ENCODE data around the gene ABCC6. TPM values are rescaled to one million over a fixed set of nuclear protein-coding genes. Genes with fewer than 3 reads are reported as not detected.

Gene ABCC6
- total RNA-seq, 1 experiment from 2014 or later, result 2.7 TPM

DNA sequence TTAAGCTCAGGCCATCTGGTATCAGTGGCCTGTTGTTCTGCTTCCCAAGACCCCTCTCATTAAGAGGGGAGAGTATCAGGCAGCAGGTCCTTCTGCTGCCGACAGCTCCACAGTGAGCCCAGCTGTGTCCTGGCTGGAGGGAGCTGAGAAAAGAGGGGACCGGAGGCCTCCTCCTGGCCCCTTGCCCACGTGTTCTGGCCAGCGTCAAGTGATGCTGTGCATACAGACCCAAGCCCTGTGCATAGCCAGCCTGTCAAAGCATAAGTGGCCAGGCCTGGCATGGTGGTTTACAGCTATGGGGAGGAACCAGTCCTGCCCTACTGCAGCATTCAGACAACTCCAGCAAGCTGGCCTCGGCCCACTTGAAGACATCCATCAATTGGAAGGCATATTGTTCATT lies 48.0 kb downstream of the ABCC6 start:
- no peak overlapping the region for H3K9ac ChIP-seq (ENCODE audit: low read length)
- no peak overlapping the region for H3K4me3 ChIP-seq (replicated peaks in 1 of 2; ENCODE audit: low read depth in 1 of 2, low read length in 2 of 2)
- H4K20me1 ChIP-seq (ENCODE audit: insufficient read depth), result no peaks in the 10 kb centered on the region
- no peaks in the 10 kb centered on the region for H3K9me2 ChIP-seq (ENCODE audit: insufficient read depth)
- H3K27ac ChIP-seq (ENCODE audit: low read depth, low read length), result no peak overlapping the region
- intact Hi-C loops (cut with micrococcal nuclease), result no loop called here
- TF ChIP-seq TCF7L2 (IDR thresholded peaks at IDR 0.05; ENCODE audit: borderline replicate concordance, extremely low read depth, insufficient read depth, insufficient read length), result no peak
- TF ChIP-seq, protein P1, sequence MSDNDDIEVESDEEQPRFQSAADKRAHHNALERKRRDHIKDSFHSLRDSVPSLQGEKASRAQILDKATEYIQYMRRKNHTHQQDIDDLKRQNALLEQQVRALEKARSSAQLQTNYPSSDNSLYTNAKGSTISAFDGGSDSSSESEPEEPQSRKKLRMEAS (IDR thresholded peaks at IDR 0.05), result no peak
- no peak for TF ChIP-seq JUND (IDR thresholded peaks at IDR 0.05)
- TF ChIP-seq, protein P2, sequence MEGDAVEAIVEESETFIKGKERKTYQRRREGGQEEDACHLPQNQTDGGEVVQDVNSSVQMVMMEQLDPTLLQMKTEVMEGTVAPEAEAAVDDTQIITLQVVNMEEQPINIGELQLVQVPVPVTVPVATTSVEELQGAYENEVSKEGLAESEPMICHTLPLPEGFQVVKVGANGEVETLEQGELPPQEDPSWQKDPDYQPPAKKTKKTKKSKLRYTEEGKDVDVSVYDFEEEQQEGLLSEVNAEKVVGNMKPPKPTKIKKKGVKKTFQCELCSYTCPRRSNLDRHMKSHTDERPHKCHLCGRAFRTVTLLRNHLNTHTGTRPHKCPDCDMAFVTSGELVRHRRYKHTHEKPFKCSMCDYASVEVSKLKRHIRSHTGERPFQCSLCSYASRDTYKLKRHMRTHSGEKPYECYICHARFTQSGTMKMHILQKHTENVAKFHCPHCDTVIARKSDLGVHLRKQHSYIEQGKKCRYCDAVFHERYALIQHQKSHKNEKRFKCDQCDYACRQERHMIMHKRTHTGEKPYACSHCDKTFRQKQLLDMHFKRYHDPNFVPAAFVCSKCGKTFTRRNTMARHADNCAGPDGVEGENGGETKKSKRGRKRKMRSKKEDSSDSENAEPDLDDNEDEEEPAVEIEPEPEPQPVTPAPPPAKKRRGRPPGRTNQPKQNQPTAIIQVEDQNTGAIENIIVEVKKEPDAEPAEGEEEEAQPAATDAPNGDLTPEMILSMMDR (IDR thresholded peaks at IDR 0.05 in 2 of 3, conservative IDR thresholded peaks at IDR 0.05 in 1 of 3; ENCODE audit: borderline replicate concordance in 1 of 3, insufficient read depth in 1 of 3, low read depth in 2 of 3, low read length in 2 of 3), result no peak
- TF ChIP-seq POLR2AphosphoS5 (IDR thresholded peaks at IDR 0.05; ENCODE audit: low read depth, low read length), result no peak
- no peak for TF ChIP-seq ZNF274 (IDR thresholded peaks at IDR 0.05; ENCODE audit: low read depth, low read length)
- ChIA-PET POLR2A (no interaction called here), CTCF (interaction anchor here (2.9 kb wide), 1 partner anchor 12 kb away, joined by 8 read pairs; no protein-coding TSS in a partner anchor), RAD21 (ENCODE audit: low non-redundant PET in 1 of 2, low total read pairs in 2 of 2, uncharacterized antibody in 2 of 2, unreplicated experiment in 2 of 2) (no interaction called here)
- H3K4me2 ChIP-seq (ENCODE audit: low read length), result no peak overlapping the region
- H2AFZ ChIP-seq (ENCODE audit: low read depth, low read length, poor library complexity, severe bottlenecking), result no peak overlapping the region
- no peaks in the 10 kb centered on the region for H3K4me1 ChIP-seq (ENCODE audit: control insufficient read depth in 1 of 2, insufficient read depth in 2 of 2, low read length in 2 of 2)
- H3K27me3 ChIP-seq (ENCODE audit: insufficient read depth, low read length), result no peaks in the 10 kb centered on the region
- no peaks in the 10 kb centered on the region for H3K79me2 ChIP-seq (ENCODE audit: insufficient read depth, low read length)
- H3K36me3 ChIP-seq (ENCODE audit: control insufficient read depth in 1 of 2, insufficient read depth in 2 of 2, low read length in 2 of 2), result no peaks in the 10 kb centered on the region
- peaks cover 0 to 9% of the 10 kb centered on the region in 2 experiments; a peak in 1 of 4 replicates for H3K9me3 ChIP-seq (ENCODE audit: control insufficient read depth in 1 of 2, insufficient read depth in 1 of 2, low read depth in 1 of 2, low read length in 2 of 2)
- DNase-seq (ENCODE audit: low read depth, low spot score) (no peak), ATAC-seq (no peak)
- BruUV-seq (replicated peaks), result no TSS peak

DNA sequence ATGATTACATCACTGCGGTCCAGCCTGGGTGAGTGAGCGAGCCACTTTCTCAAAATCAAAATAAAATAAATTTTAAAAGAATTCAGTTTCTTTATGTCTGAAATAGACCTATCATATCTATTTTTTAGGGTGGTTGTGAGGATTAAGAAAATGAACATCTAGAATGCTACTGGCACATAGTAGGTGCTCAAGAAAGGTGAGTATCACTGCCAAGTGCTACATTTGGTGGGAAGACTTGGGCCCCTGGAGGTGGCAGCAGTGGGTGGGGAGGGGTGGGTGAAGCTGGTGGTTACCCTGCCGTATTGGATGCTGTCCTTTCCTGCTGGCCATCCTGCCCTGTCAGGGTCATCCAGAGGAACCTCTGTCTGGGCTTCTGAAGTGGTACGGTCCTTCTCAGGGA lies 50.3 kb downstream of the ABCC6 start:
- Histone ChIP-seq H3K27ac (ENCODE audit: low read depth, low read length) (no peak overlapping the region), H3K27me3 (ENCODE audit: insufficient read depth, low read length) (no peaks in the 10 kb centered on the region), H3K79me2 (ENCODE audit: insufficient read depth, low read length) (no peaks in the 10 kb centered on the region), H3K9me2 (ENCODE audit: insufficient read depth) (no peaks in the 10 kb centered on the region), H3K4me1 (ENCODE audit: control insufficient read depth in 1 of 2, insufficient read depth in 2 of 2, low read length in 2 of 2) (no peaks in the 10 kb centered on the region), H3K36me3 (ENCODE audit: control insufficient read depth in 1 of 2, insufficient read depth in 2 of 2, low read length in 2 of 2) (no peaks in the 10 kb centered on the region), H3K9me3 (ENCODE audit: control insufficient read depth in 1 of 2, insufficient read depth in 1 of 2, low read depth in 1 of 2, low read length in 2 of 2) (peaks cover 0 to 9% of the 10 kb centered on the region in 2 experiments; a peak in 1 of 4 replicates), H3K4me2 (ENCODE audit: low read length) (no peak overlapping the region), H2AFZ (ENCODE audit: low read depth, low read length, poor library complexity, severe bottlenecking) (no peak overlapping the region), H4K20me1 (ENCODE audit: insufficient read depth) (no peaks in the 10 kb centered on the region), H3K4me3 (replicated peaks in 1 of 2; ENCODE audit: low read depth in 1 of 2, low read length in 2 of 2) (no peak overlapping the region), H3K9ac (ENCODE audit: low read length) (no peak overlapping the region)
- ChIA-PET POLR2A (no interaction called here), CTCF (no interaction called here), RAD21 (ENCODE audit: low non-redundant PET in 1 of 2, low total read pairs in 2 of 2, uncharacterized antibody in 2 of 2, unreplicated experiment in 2 of 2) (no interaction called here)
- ATAC-seq, result no peak
- no peak for DNase-seq (ENCODE audit: low read depth, low spot score)
- no TSS peak for BruUV-seq (replicated peaks)
- intact Hi-C loops (cut with micrococcal nuclease), result no loop called here
- TF ChIP-seq EZH2 (IDR thresholded peaks at IDR 0.05) (no peak), YY1 (IDR thresholded peaks at IDR 0.05; ENCODE audit: extremely low read depth, insufficient replicate concordance, low read depth, low read length) (no peak), ZFX (IDR thresholded peaks at IDR 0.05) (no peak), ZNF274 (IDR thresholded peaks at IDR 0.05; ENCODE audit: low read depth, low read length) (no peak), POLR2AphosphoS5 (IDR thresholded peaks at IDR 0.05; ENCODE audit: low read depth, low read length) (no peak), RAD21 (IDR thresholded peaks at IDR 0.05; ENCODE audit: low read depth) (no peak), EZH2phosphoT487 (IDR thresholded peaks at IDR 0.05; ENCODE audit: borderline replicate concordance) (no peak)
- TF ChIP-seq, protein P3, sequence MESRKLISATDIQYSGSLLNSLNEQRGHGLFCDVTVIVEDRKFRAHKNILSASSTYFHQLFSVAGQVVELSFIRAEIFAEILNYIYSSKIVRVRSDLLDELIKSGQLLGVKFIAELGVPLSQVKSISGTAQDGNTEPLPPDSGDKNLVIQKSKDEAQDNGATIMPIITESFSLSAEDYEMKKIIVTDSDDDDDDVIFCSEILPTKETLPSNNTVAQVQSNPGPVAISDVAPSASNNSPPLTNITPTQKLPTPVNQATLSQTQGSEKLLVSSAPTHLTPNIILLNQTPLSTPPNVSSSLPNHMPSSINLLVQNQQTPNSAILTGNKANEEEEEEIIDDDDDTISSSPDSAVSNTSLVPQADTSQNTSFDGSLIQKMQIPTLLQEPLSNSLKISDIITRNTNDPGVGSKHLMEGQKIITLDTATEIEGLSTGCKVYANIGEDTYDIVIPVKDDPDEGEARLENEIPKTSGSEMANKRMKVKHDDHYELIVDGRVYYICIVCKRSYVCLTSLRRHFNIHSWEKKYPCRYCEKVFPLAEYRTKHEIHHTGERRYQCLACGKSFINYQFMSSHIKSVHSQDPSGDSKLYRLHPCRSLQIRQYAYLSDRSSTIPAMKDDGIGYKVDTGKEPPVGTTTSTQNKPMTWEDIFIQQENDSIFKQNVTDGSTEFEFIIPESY (IDR thresholded peaks at IDR 0.05; ENCODE audit: extremely low read depth, insufficient replicate concordance, low read length), result no peak
- TF ChIP-seq, protein P2 (IDR thresholded peaks at IDR 0.05 in 2 of 3, conservative IDR thresholded peaks at IDR 0.05 in 1 of 3; ENCODE audit: borderline replicate concordance in 1 of 3, insufficient read depth in 1 of 3, low read depth in 2 of 3, low read length in 2 of 3), result no peak

Data from HCT116 (cell line).